IPS-NIHi7 (cell line): ENCODE results near the gene ZNF513.

Experiments
- DNase-seq: peaks from one replicate; pipeline ENCODE4 v3.0.0; 2012; ENCODE audit warnings: mixed read lengths; ENCODE audit errors: extremely low spot score

ZNF513 gene

GRCh38 chr2:27390822-27391679 lies 10.5 kb upstream of the ZNF513 start:
- DNase-seq: no peak

GRCh38 chr2:27381577-27382181 lies 1.1 kb upstream of the ZNF513 start:
- DNase-seq: no peak

- no peak for DNase-seq
Measured at GRCh38 chr2:27379836-27380625, 503 bp downstream of the ZNF513 start.

- DNase-seq: no peak
Measured at GRCh38 chr2:27379383-27379835, 1.1 kb downstream of the ZNF513 start.

- no peak for DNase-seq
Measured at GRCh38 chr2:27378809-27379290, 1.7 kb downstream of the ZNF513 start.

GRCh38 chr2:27378096-27378808 lies 2.3 kb downstream of the ZNF513 start:
- DNase-seq: no peak

- DNase-seq: no peak
Measured at GRCh38 chr2:27377618-27378095, 2.9 kb downstream of the ZNF513 start.

GRCh38 chr2:27376866-27377617 lies 3.5 kb downstream of the ZNF513 start:
- DNase-seq: no peak

GRCh38 chr2:27376151-27376865 lies 4.2 kb downstream of the ZNF513 start:
- DNase-seq: no peak

- no peak for DNase-seq
Measured at GRCh38 chr2:27375513-27376099, 4.9 kb downstream of the ZNF513 start.

- no peak for DNase-seq
Measured at GRCh38 chr2:27373567-27373966, 7.0 kb downstream of the ZNF513 start.

- no peak for DNase-seq
Measured at GRCh38 chr2:27372937-27373336, 7.6 kb downstream of the ZNF513 start.

GRCh38 chr2:27370816-27371620 lies 9.5 kb downstream of the ZNF513 start:
- no peak for DNase-seq

GRCh38 chr2:27370026-27370815 lies 10.3 kb downstream of the ZNF513 start, which contains the start of the genes EIF2B4 and SNX17:
Gene EIF2B4, minus strand, starts transcription at chr2:27370338. Its CDS starts 24 bp downstream, at chr2:27370314.
Gene SNX17, plus strand, starts transcription at chr2:27370616. Its CDS starts 128 bp downstream, at chr2:27370744.
- peak; percentile 91 for DNase-seq

- peak; percentile 80 for DNase-seq
Measured at GRCh38 chr2:27369471-27370025, 11.0 kb downstream of the ZNF513 start.

GRCh38 chr2:27363933-27364332 lies 16.6 kb downstream of the ZNF513 start:
- no peak for DNase-seq

GRCh38 chr2:27362678-27363420 lies 17.7 kb downstream of the ZNF513 start:
- no peak for DNase-seq
